NCI-H2171 (cell line): ENCODE data around the gene URM1.

Source experiments
- DNase-seq: peaks from one replicate; lab custom pipeline; 2025; lab: John Stamatoyannopoulos, UW

Gene URM1

DNA sequence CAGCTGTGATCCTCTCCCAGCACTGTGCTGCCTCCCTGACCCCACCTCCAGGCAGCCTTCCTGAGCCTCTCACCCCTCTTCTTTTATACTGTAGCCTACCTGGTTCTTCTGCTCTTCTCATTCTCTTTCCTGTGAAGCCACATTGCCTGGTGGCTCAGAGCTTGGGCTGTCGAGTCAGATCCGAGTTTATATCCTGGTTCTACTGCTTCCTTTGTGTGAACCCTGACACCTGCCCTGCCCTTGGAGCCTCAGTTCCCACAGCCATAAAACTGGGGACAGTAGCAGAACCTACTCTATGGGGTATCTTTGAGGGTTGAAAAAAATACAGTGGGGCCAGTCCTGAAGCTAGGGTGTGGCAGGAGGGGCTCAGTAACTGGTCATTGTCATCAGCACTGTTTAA, 22.0 kb upstream of the URM1 start:
- no peak for DNase-seq

DNA sequence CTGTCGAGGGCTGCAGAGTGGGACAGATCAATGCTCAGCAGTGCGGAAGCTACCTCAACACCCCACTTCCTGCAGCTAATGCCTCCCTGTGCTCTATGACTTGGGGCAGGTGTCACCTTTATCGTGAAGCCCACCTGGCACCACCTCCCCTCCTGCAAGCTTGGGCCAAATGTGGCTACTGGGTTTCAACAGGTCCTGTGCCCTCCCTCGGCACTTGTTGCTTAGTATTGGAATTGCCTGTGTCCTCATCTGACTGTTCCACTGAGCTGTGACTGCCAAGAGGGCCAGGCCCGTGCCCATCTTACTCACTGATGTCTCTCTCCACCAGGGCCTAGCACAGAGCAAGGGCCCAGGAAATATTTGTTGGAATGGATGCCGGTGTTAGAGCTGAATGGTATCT, 21.4 kb upstream of the URM1 start:
- DNase-seq: no peak

DNA sequence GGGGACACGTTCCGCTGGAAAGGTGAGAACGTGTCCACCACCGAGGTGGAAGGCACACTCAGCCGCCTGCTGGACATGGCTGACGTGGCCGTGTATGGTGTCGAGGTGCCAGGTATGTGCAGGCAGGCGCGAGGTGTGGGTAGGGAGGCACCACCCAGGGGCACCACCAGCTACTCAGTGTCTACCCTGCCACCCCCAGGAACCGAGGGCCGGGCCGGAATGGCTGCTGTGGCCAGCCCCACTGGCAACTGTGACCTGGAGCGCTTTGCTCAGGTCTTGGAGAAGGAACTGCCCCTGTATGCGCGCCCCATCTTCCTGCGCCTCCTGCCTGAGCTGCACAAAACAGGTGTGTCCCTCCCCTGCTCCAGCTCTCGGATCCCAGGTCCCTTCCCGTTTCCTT, 15.7 kb upstream of the URM1 start:
- DNase-seq: no peak

DNA sequence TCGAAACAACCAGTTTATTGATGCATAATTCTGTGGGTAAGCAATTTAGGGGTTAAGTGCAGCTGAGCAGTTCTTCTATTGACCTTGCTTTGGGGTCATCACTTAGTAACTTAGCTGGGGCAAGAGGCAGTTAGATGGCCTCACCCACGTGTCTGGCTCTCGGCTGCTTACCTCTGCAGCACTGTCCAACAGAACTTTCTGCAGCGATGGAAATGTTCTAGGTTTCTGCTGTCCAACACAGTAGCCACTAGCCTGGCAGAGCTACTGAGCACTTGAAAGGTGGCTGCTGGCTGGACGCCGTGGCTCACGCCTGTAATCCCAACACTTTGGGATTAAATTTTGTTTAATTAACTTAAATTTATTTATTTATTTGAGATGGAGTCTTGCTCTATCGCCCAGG, 13.1 kb upstream of the URM1 start:
- DNase-seq: no peak

DNA sequence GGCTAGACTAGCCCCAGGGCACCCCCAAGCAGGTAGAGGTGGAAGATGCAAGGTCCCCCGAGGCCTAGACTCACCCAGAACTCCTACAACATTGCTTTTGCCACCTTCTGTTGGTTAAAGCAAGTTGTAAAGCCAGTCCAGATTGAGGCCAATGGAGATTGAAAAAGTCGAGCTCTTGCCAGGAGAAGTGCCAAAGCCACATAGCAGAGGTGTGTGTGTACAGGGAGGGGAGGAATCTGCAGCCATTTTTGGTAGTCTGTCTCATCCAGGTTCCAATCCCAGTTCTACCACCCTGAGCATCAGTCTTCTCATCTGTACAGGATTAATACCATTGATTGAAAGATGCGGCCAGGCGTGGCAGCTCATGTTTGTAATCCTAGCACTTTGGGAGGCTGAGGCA, 12.3 kb upstream of the URM1 start:
- DNase-seq: no peak

DNA sequence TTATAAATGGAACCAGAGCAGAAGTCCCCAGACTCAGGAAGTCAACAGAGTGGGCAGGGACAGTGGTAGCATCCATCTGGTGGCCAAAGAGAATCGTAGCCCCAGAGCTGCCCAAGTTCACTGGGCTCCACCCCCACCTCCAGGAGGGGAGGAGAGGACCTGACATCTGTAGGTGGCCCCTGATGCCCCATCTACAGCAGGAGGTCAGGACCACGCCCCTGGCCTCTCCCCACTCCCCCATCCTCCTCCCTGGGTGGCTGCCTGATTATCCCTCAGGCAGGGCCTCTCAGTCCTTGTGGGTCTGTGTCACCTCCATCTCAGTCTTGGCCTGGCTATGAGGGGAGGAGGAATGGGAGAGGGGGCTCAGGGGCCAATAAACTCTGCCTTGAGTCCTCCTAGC, 10.3 kb upstream of the URM1 start:
- DNase-seq: no peak

DNA sequence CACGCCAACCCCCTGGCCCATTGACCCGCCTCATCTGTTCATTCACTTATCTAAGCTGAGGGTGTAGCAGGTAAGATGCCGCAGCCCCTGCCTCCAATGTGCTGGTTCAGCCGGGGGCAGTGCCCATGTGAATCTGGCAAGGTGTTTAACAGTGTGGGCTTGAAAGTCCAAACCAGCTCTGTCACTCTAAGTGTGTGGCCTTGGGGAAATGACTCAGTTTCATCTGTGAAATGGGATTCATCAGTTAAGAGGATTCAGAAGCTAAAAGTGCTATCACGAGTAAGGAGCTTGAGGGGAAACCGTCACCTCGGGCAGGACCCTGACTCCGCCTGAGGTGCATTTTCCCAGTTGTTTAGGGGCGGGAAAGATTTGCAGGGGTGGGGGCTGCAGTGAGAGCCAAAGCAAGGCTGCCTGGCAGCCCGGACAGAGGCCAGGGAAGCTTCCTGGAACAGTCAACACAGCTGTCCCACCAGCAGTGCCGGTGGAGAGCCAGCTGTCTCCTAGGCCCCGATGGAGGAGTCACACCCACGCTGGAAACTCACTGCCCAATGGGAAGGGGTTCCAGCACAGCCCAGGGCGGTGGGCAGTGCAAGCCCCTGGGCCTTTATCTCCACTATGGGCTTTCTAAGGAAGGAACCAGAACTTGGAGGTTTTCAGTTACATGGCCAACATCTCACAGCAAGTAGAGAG, 9.7 kb upstream of the URM1 start:
- DNase-seq: peak; percentile 39

DNA sequence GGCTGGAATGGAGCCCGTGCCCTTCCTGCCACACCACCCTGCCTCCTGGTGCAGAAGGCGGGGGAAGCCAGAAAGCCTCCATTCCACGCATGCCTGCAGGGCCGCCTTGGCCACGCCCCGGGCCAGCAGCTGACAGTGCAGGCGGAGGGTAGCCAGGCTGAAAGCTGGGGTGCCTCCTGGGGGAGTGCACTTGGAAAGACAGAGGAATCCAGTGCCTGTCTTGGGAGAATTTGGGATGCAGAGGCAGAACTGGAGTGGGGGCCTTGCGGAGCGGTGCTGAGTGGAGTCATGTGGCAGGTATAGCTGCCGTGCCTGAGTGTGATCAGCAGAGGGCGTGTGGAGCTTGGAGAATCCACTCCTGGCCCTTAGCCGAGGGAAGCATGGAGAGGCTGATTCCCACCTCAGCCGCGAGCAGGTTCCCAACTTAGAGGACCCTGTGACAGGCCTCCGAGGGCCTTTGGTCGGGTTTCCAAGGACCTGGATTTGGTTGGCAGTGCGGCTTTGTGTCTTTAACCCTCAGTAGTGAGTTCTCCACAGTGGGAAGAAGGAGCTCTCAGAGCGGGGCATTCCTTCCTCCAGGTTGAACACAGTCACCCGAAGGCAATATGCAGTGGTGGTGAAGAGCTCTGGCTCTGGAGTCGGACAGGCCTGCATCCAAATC, 9.1 kb upstream of the URM1 start:
- DNase-seq: peak; percentile 89

DNA sequence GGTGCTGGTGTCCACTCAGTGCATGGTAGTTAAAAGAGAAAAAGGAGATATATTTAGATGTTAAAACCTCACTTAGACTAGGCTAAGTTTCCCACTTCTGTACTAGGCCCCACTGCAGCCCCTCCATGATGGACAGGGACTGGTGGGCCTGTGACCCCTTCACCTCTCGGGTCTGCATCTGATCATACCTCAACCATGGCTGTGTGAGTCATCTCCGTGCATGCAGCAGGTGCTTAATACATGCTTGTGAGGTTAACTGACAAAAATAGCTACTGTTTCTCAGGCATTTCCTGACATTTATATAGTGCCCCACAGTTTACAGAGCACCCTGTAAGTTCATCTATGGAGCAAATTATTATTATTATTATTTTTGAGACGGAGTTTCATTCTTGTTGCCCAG, 8.4 kb upstream of the URM1 start:
- DNase-seq: no peak

DNA sequence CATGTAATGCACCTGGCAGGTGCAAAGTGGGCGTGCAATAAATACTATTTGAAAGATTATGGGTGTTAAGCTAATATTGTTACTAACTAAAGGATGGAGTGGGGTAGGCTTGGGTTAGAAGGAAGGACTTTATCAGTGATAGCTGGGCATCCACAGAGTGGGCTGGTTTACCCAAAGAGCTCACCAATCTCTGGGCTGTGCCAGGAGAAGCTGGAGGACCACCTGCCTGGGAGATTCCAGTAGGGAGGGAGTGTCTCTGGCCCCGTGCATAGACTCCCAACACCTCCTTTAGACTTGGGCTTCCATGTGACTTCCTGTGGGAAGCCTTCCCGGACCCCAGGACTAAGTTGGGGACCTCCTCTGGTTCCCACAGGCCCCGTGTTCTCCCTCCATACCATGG, 5.6 kb upstream of the URM1 start:
- DNase-seq: no peak

DNA sequence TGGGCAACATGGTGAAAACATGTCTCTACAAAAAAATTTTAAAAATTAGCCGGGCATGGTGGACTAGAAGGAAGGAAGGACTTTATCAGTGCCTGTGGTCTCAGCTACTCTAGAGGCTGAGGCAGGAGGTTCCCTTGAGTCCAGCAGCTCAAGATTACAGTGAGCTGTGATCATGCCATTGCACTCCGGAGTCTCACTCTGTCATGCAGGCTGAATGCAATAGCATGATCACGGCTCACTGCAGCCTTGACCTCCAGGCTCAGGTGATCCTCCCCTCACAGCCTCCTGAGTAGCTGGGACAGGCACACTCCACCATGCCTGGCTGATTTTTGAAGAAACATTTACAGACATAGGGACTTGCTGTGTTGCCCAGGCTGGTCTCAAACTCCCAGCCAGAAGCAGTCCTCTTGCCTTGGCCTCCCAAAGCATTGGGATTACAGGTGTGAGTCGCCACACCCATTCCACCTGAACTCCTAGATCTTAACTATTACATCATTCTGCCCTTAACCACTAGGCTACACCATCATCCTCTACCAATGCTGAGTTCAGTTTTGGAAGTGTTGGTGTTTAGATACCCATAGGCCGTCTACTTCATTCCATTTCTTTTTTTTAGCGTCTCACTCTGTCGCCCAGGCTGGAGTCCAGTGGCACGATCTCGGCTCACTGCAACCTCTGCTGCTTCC, 2.0 kb upstream of the URM1 start:
- no peak for DNase-seq

DNA sequence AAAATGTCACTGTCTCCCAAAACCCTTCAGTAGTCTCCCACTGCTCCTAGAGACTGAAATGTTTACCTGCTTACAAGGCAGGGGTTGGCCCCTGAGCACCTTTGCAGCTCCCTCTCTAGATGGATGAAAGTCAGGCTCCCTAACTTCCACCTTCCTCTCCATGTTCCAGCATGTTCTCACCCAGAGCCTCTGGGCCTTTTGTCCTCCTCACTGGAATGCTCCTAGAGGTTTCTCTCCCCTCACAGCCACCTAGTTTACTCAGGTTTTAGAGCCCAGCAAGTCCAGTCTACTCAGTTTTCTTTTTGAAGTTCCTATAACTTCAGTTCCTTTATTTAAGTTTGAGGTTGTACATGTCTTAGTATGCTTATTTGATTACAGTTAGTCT, 815 bp upstream of the URM1 start:
- no peak for DNase-seq

DNA sequence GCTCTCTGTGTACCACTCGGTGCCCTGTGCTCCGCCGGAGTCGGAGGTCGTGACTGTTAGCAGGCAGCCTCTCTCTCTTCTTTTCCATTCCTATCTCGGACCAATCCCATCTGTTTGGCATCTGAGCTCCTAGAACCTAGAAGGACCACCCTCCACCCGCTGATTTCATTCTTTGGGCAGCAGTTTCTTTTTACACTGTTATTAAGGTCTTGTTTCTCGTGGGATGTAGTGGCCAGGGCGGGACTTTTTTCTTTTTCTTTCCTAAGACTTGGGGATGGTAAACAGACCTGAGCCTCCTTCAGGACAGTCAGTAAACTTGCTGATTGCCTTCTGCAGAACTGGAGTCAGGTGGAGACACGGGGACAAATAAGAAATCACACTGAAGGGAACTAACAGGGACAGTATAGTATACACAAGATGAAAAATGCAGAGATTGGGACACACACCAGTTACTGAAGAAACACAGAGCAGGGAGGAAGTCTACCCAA, 500 bp downstream of the URM1 start:
- DNase-seq: no peak

DNA sequence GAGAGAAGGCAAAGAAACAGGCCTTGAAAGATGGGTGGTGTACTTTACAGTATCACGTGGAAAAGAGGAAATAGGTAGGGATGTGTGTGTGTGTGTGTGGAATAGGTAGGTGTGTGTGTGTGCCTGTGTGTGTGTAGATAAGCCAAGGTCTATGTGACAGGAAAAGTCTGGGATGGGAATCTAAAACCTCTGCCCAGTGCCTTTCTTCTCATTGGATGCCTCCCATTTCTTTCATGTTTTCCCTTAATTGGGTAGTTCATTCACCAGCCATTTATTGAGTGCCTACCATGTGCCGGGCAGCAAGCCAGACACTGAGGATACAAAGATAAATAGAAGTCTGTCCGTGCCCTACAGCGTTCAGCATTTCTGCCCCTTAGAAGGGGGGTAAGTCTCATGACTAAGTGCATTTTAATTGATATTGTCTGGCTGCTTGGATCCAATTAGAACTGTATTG, 1.0 kb downstream of the URM1 start:
- DNase-seq: no peak

DNA sequence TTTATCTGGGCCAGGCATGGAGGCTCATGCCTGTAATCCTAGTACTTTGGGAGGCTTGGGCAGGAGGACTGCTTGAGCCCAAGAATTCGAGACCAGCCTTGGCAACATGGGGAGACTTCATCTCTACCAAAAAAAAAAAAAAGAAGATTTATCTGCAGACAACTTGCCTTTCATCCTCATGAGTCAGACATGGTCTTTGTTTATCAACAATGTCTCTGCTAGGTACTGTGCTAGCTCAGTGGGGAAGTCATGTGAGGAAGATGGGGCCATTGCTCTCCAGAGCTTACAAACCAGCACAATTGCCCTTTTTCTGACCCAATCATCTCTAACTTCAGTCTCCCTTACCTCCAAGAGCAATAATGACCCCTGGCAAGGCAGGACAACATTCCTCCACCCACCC, 1.6 kb downstream of the URM1 start:
- no peak for DNase-seq

DNA sequence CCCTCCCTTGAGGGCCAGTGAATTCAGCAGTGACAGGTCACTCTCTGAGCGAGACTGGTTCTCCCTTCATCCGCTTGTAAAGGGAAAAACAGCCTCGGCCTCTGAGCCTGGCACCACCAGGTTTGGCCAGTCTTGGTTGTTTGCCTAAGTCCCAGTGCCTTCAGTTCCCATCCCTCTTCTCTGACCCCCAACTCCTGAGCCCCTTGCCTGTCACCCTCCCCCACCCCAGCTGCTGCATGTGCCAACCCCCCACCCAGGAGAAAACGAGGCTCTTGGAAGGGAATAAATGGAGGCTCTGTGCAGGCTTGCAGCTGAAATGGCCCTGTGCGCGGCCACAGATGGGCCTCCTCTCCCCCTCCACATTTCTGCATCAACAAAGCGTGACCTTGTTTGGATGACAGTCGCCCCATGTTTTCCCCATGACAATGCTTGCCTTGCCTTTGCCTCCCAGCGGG, 3.1 kb downstream of the URM1 start:
- no peak for DNase-seq

DNA sequence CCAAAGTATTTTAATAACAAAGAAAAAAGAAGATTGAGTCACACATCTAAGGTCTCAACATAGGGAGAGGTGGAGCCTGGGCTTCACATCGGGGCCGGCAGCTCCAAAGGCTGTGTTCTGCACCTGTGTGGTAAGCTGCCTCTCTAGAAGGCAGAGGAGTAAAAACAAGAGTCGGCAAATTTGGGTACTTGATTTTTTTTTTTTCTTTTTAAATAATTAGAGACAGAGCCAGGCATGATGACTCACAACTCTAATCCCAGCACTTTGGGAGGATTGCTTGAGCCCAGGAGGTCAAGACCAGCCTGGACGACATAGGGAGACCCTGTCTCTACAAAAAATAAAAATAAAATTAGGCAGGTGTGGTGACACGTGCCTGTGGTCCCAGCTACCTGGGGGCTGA, 4.7 kb downstream of the URM1 start:
- DNase-seq: no peak

DNA sequence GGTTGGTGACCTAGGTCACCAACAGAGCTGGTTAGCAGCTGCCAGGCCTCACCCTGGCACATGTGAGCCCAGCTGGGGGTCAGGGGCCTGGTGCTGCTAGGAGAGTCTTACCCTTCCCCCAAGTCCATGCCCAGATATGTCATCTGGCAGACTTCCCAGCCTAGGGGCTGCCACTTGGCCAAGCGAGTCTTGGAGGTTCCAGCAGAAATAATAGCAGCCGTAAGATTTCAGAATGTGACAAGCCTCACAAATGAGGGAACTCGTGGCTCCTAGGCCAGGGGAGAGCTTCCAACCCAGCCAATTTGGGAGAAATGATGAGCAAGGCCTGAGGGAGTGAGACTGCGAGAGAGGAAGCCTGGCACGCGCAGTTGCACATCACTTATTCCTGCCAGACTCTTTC, 11.1 kb downstream of the URM1 start:
- DNase-seq: no peak

DNA sequence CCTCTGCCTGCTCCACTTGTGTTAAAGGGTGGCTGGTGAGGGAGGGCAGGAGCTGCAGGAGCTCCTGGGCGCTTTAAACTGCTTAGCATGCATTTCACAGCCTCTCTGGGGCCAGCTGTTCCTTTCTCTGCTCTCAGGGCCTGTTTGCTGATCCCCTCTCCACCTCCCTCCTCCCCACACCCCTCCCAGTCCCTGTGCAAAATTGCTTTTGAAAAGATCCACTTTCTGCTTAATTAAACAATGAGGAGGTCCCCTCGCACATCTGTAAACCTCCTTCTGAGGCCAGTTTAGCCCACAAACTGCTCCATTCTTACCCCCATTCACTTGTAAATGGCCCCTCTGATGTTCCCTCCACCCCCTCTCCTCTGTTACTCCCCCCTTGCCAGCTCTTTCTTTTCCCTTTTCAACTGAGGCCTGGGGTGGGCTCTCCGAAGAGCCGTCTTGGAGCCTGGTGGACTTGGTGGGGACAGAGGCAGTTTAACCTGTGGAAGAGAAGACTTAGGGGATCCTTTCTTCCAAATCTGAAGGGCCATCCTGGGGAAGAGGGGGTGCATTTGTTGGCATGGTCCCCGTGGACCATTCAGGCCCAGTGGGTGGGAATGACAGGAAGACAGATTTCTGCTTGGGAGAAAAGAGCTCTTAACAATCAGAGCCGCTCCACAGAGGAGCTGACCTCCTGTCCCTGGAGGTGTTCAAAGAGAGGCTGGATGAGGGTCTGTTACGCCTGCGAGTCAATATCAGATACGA, 12.0 kb downstream of the URM1 start:
- DNase-seq: no peak

DNA sequence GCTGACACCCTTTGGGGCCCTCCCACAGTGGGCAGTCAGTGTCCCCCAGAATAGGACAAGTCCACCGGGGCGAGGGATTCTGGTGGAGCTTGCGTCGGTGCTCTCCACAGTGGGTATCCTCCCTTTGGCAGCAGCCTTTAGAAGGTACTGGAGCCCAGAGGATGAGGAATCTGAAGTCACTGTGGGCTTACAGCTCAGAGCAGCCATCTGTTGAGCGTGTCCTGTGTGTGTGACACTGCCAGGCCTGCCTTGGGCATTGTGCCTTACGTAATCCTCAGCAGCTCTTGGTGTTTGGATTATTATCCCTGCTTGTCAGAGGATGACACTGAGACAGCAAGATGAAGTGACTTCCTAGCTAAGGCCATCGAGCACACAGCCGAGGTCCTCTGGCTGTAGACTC, 12.6 kb downstream of the URM1 start:
- no peak for DNase-seq

DNA sequence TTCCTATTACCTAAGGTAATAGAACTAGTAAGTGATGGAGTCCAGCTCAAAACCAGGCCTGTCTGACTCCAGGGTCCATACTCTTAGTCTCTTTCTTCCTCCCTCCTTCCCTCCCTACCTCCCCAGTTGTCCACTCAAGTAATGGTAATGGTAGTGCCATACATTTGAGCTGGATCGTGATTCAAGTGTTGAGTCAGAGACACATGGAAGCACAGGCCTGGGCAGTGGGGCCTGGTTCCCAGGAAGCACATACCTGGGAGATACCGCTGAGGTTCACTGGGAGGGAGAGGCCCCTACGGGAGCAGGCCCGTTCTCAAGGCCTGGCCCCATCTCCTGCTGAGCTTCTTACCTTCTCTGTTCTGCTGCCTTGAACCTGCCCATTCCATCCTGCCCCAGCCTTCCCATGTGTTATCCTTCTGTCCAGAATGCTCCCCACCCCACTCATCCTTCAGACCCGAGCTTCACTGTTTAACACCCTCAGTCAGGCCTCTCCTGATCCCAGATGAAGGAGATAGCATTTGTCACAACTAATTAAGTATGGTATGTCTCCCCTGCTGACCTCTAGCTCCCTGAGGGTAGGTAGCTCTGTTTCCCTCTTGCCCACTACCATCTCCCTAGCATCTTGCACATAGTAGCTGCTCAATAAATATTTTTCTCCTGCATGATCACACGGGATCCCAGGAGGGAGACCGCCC, 13.8 kb downstream of the URM1 start:
- DNase-seq: no peak
